ENCODE results near the gene TAS1R1.
A peak's percentile ranks its signal among the peaks of the same experiment; 100 is the strongest.

Gene TAS1R1

DNA sequence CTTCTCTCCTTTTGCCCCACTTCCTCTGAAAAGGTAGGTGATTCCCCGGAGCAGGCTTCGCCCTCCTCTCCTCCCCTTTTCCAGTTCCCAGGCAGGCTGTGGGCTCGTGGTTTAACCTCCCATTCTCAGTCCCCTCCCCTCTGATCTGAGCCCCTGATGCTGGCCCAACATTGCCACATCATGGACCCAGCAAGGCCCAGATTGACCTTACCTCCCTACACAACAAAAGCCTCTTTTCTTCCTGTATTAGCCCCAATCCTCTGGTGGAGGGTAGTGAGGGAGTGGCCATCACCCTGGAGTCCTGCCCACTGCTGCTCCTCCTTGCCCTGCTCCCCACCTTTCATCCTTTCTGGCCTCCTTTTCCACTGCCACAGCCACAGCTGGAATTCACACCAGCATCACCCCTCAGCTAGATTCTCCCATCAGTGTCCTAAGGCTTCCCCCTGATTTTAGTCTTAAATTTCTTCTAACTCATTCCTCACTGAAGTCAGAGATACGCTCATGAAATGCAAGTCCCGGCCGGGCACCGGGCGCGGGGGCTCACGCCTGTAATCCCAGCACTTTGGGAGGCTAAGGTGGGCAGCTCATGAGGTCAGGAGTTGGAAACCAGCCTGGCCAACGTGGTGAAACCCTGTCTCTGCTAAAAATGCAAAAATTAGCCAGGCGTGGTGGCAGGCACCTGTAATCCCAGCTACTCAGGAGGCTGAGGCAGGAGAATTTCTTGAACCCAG, 17.7 kb downstream of the TAS1R1 start:
- no peak for DNase-seq (ENCODE audit: low spot score)

DNA sequence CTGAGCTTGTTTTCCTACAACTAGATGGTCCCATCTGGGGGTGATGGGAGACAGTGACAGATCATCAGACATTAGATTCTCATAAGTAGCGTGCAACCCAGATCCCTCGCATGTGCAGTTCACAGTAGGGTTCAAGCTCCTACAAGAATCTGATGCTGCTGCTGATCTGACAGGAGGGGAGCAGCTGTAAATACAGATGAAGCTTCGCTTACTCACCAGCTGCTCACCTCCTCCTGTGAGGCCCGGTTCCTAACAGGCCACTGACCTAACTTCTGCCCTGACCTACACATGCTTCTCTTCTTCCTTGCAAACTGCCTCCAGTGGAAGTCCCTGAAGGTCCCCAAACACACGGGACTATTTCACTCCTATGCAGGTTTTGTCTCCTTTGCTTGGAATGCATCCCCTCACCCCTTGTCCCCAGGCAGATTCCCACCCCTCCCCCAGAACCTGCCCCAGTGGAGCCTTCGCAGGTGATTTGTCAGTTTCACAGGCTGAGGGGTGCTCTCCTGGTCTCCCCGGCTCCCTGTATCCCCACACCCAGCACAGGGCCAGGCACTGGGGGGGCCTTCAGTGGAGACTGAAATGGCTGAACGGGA, 19.0 kb downstream of the TAS1R1 start:
- DNase-seq (ENCODE audit: low spot score): no peak

DNA sequence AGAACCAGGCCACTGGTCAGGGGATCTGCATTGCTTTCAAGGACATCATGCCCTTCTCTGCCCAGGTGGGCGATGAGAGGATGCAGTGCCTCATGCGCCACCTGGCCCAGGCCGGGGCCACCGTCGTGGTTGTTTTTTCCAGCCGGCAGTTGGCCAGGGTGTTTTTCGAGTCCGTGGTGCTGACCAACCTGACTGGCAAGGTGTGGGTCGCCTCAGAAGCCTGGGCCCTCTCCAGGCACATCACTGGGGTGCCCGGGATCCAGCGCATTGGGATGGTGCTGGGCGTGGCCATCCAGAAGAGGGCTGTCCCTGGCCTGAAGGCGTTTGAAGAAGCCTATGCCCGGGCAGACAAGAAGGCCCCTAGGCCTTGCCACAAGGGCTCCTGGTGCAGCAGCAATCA, 19.7 kb downstream of the TAS1R1 start:
- DNase-seq (ENCODE audit: low spot score): no peak

DNA sequence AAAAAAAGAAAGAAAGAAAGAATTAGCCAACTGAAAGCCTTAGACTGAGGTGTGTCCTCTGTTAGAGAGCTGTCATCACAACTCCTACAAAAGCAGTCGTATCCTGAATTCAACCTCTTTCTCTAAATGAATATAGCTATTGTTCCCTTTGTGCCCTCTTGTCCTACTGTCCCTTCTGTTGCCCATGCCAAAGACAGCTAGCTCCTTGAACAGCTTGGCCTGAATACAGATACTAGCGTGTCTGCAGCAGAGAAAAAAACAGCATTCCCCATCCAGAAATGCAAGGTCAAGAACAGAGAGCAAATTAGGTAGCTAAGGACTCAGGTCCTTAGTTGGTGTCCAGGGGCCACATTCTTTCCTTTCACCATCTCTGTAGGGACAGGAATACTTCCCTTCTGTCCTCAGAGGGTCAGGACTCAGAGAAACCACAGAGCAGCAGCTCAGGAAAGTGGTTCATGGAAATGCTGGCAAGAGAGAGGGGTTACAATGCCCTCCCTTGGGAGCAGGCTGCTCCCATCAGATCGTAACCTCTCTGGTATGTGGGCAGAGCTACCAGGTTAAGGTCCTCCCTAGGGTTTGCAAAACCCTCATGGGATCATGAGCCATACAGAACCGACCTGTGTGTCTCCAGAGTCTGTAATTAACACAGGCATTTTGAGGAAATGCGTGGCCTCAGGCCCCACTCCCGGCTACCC, 22.9 kb downstream of the TAS1R1 start:
- DNase-seq (ENCODE audit: low spot score): no peak

- no peak for DNase-seq (ENCODE audit: low spot score)
Observed at GRCh38 chr1:6578624-6579373, 23.7 kb downstream of the TAS1R1 start.

GRCh38 chr1:6579374-6580118, 24.4 kb downstream of the TAS1R1 start, which contains the start of gene ZBTB48:
Gene ZBTB48 (plus strand): TSS chr1:6579994. CDS start chr1:6580610, 616 bp downstream.
- peak; percentile 100 for DNase-seq (ENCODE audit: low spot score)

DNA sequence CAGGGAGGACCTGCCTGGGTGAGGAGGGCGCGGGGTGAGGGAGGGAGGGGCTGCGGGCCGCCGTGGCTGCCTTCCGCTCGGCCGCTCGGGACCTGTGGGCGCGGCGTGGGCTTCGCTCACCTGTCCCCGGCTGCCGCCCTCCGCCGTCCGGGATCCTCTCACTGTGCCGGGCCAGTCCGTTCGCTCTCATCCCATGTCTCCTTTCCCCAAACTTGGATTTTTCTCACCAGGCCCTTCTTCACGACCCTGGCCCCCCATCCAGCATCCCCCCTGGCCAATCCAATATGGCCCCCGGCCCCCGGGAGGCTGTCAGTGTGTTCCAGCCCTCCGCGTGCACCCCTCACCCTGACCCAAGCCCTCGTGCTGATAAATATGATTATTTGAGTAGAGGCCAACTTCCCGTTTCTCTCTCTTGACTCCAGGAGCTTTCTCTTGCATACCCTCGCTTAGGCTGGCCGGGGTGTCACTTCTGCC, 25.0 kb downstream of the TAS1R1 start:
- DNase-seq (ENCODE audit: low spot score): no peak

DNA sequence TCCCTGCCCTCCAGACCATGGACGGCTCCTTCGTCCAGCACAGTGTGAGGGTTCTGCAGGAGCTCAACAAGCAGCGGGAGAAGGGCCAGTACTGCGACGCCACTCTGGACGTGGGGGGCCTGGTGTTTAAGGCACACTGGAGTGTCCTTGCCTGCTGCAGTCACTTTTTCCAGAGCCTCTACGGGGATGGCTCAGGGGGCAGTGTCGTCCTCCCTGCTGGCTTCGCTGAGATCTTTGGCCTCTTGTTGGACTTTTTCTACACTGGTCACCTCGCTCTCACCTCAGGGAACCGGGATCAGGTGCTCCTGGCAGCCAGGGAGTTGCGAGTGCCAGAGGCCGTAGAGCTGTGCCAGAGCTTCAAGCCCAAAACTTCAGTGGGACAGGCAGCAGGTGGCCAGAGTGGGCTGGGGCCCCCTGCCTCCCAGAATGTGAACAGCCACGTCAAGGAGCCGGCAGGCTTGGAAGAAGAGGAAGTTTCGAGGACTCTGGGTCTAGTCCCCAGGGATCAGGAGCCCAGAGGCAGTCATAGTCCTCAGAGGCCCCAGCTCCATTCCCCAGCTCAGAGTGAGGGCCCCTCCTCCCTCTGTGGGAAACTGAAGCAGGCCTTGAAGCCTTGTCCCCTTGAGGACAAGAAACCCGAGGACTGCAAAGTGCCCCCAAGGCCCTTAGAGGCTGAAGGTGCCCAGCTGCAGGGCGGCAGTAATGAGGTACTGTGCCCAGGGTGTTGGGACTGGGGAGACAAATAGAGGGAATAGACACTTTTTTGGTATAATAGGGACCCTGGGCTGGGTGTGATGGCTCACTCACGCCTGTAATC, 25.7 kb downstream of the TAS1R1 start:
- no peak for DNase-seq (ENCODE audit: low spot score)

- DNase-seq (ENCODE audit: low spot score): no peak
Observed at GRCh38 chr1:6581561-6582305, 26.6 kb downstream of the TAS1R1 start.

GRCh38 chr1:6582370-6582769, 27.3 kb downstream of the TAS1R1 start:
- no peak for DNase-seq (ENCODE audit: low spot score)

GRCh38 chr1:6584126-6585080, 29.3 kb downstream of the TAS1R1 start:
- no peak for DNase-seq (ENCODE audit: low spot score)

- no peak for DNase-seq (ENCODE audit: low spot score)
Observed at GRCh38 chr1:6585081-6585722, 30.1 kb downstream of the TAS1R1 start.

GRCh38 chr1:6585841-6586240, 30.7 kb downstream of the TAS1R1 start:
- no peak for DNase-seq (ENCODE audit: low spot score)

DNA sequence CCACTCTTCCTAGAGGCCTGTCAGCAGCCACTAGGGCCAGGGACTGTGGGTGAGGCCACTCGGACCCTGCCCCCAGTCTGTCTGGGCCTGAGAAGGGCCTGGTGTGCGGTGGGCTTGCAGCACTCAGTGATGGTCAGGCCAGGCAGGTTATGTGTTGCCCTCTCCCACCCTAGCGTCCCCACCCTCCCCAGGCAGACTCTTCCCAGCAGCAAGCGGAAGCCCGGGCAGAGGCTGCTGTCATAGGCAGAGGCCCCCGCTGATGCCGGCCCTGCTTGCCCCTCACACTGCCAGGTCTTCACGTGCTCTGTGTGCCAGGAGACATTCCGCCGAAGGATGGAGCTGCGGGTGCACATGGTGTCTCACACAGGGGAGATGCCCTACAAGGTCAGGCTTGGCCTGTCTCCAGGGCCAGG, 31.3 kb downstream of the TAS1R1 start:
- no peak for DNase-seq (ENCODE audit: low spot score)

DNA sequence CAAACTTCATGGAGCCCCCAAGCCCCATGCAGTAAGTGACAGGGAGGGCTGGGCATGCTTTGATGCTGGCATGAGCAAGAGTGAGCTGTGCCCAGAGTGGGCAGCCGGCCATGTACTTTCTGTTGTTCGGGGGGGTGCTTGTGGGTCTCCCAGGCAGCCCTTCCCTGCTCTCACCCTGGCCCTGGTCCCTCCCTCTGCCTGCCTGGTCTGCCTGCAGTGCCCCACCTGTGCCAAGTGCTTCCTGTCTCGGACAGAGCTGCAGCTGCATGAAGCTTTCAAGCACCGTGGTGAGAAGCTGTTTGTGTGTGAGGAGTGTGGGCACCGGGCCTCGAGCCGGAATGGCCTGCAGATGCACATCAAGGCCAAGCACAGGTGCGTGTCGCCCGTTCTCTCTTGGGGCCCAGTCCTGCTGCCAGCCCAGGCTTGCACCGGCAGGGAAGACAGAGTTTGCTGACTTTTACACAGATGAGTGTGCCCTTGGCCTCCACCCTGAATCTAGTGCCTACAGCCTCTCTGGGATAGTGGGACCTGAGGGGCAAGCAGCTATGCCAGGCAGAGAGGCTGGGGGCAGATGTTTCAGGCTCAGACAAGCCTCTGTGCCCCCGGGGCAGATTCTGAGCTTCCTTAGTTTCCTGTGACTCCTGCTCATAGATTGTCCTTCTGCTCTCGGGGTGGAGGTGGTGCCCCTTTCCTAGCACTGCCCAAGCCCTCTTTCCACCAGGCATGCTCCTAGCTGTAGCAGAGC, 32.3 kb downstream of the TAS1R1 start:
- no peak for DNase-seq (ENCODE audit: low spot score)

DNA sequence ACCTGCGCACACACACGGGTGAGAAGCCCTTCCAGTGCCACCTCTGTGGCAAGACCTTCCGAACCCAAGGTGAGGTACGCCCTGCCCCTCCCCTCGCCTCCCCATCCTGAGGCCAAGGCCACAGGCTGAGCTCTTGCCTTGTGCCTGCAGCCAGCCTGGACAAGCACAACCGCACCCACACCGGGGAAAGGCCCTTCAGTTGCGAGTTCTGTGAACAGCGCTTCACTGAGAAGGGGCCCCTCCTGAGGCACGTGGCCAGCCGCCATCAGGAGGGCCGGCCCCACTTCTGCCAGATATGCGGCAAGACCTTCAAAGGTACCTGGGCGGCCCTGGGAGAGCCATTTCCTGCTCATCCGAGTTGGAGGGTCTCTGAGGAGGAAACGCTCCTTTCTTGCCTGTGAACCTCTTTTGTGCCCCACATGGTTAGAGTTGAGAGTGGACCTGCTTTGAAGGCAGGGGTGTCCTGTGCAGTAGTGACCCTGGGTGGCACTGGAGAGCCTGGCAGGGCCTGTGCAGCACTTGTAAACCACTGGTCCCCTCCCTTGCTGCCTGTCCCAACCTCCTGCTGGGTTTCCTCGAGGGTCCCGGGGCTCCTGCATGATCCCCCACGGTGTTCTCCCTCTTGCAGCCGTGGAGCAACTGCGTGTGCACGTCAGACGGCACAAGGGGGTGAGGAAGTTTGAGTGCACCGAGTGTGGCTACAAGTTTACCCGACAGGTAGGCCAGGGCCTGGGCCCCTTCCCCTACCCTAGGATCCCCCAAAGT, 33.2 kb downstream of the TAS1R1 start:
- no peak for DNase-seq (ENCODE audit: low spot score)
